Measurements from ENCODE around the gene PDE7B. TPM values are rescaled to one million over a fixed set of nuclear protein-coding genes. Genes with fewer than 3 reads are reported as not detected.

Gene PDE7B
- total and polyA plus RNA-seq, 2 of the 8 experiments (the other 6 are each of a cell fraction or from before 2014, with no cell fraction given) = not detected

- no peak overlapping the region for H3K27ac ChIP-seq (ENCODE audit: low read depth, low read length)
- no peaks in the 10 kb centered on the region for H4K20me1 ChIP-seq (replicated peaks in 1 of 2; ENCODE audit: control insufficient read depth in 1 of 2, insufficient read depth in 2 of 2, low read length in 2 of 2)
- no peaks in the 10 kb centered on the region for H3K79me2 ChIP-seq (ENCODE audit: control insufficient read depth in 1 of 2, insufficient read depth in 2 of 2, low read length in 2 of 2)
- no peak overlapping the region for H3K56ac ChIP-seq (replicated peaks; ENCODE audit: insufficient read length, low read depth, low read length)
- DNase-seq (ENCODE audit: low read depth in 1 of 2, low spot score in 2 of 2) = no peak
- no peak overlapping the region for H2BK120ac ChIP-seq (replicated peaks; ENCODE audit: low read depth, low read length)
- FAIRE-seq = no peak
- 95% methylated on average over 7 of the region's 7 CpGs; no CpG with 5 or more reads in 1 of the 2 experiments for WGBS, 2 experiments (ENCODE audit: extremely low coverage in 1 of 2, insufficient coverage in 1 of 2, insufficient read length in 1 of 2, insufficient replicate concordance in 2 of 2, low coverage in 1 of 2, low lambda C conversion rate in 2 of 2, missing lambda C conversion rate in 1 of 2)
- no peak overlapping the region for H2AK5ac ChIP-seq (ENCODE audit: low read depth, low read length)
- no peak overlapping the region for H2BK15ac ChIP-seq (ENCODE audit: low read length)
- no peak overlapping the region for H2BK20ac ChIP-seq (ENCODE audit: low read length)
- no peaks in the 10 kb centered on the region for H3K79me1 ChIP-seq (ENCODE audit: low read depth, low read length)
- no peak overlapping the region for H2BK5ac ChIP-seq (ENCODE audit: low read depth, low read length)
- H2BK12ac ChIP-seq (ENCODE audit: low read depth, low read length) = no peak overlapping the region
- peaks cover 0 to 3% (median 3%) of the 10 kb centered on the region in 4 experiments; a peak in 4 of 7 replicates for H3K27me3 ChIP-seq (replicated peaks in 1 of 4; ENCODE audit: control insufficient read depth in 3 of 4, extremely low read depth in 1 of 4, insufficient read depth in 3 of 4, low read length in 3 of 4)
- no peak overlapping the region for H3K4me2 ChIP-seq (ENCODE audit: insufficient read depth in 1 of 2, low read depth in 2 of 2, low read length in 2 of 2)
- ChIA-PET POLR2A (ENCODE audit: partially characterized antibody) (interaction anchor here (0.6 kb wide), 1 partner anchor 736 kb away, joined by 3 read pairs; no protein-coding TSS in a partner anchor), CTCF (ENCODE audit: partially characterized antibody) (interaction anchor here (3.2 kb wide), 1 partner anchor 11 kb away, joined by 15 read pairs; no protein-coding TSS in a partner anchor)
- no peak overlapping the region for H3K9ac ChIP-seq (replicated peaks in 1 of 4; ENCODE audit: extremely low read depth in 1 of 4, low read depth in 3 of 4, low read length in 3 of 4)
- H3K4me1 ChIP-seq (replicated peaks in 1 of 4; ENCODE audit: control insufficient read depth in 3 of 4, insufficient read depth in 4 of 4, low read length in 3 of 4) = no peaks in the 10 kb centered on the region; a peak in 1 of 7 replicates
- no peak overlapping the region; the same call in 1 of the 2 replicates for H4K8ac ChIP-seq (ENCODE audit: extremely low read depth, insufficient read depth, low read length)
- TF ChIP-seq SAP30 (IDR thresholded peaks at IDR 0.05; ENCODE audit: insufficient read depth, insufficient replicate concordance, low read length) (no peak), EZH2 (IDR thresholded peaks at IDR 0.05; ENCODE audit: low read depth, low read length, severe bottlenecking) (no peak), GABPA (IDR thresholded peaks at IDR 0.05; ENCODE audit: borderline replicate concordance, insufficient read depth, low read length) (no peak), CHD2 (IDR thresholded peaks at IDR 0.05; ENCODE audit: low read length) (no peak), E2F6 (IDR thresholded peaks at IDR 0.05) (no peak), ASH2L (IDR thresholded peaks at IDR 0.05; ENCODE audit: low read length) (no peak), RXRA (IDR thresholded peaks at IDR 0.05; ENCODE audit: insufficient read depth, low read depth, low read length) (no peak), SRF (IDR thresholded peaks at IDR 0.05; ENCODE audit: low read depth, low read length) (no peak), BACH1 (IDR thresholded peaks at IDR 0.05; ENCODE audit: low read length) (no peak), MAX (IDR thresholded peaks at IDR 0.05) (no peak), RAD21 (IDR thresholded peaks at IDR 0.05 in 1 of 2, conservative IDR thresholded peaks at IDR 0.05 in 1 of 2; ENCODE audit: low read depth in 2 of 2, low read length in 2 of 2) (no peak)
- no peaks in the 10 kb centered on the region for H3K9me3 ChIP-seq (ENCODE audit: insufficient read depth in 2 of 2, low read depth in 1 of 2, low read length in 1 of 2)
- H3K23ac ChIP-seq (ENCODE audit: insufficient read length) = no peak overlapping the region
- H3K14ac ChIP-seq (ENCODE audit: insufficient read length) = no peak overlapping the region
- no peak overlapping the region for H3K4ac ChIP-seq (replicated peaks; ENCODE audit: insufficient read length, low read depth, low read length)
- no peak overlapping the region for H3K4me3 ChIP-seq (ENCODE audit: extremely low read depth in 1 of 4, insufficient read depth in 2 of 4, low read depth in 3 of 4, low read length in 4 of 4)
- no peak overlapping the region for H4K5ac ChIP-seq (ENCODE audit: insufficient read length, low read depth, low read length)
- no peaks in the 10 kb centered on the region for H3K36me3 ChIP-seq (ENCODE audit: control insufficient read depth in 2 of 4, insufficient read depth in 4 of 4, low read length in 3 of 4)
- no peak overlapping the region for H4K91ac ChIP-seq (replicated peaks; ENCODE audit: insufficient read length, low read length)
- H3K23me2 ChIP-seq (ENCODE audit: low read depth, low read length) = no peaks in the 10 kb centered on the region
- H2AFZ ChIP-seq (ENCODE audit: low read length) = no peak overlapping the region
- no peak overlapping the region for H3K18ac ChIP-seq (ENCODE audit: extremely low read depth, low read length)
Observed at GRCh38 chr6:136114661-136115060, 263.2 kb downstream of the PDE7B start.

Measured in H1 (cell line).